Endometrial microvascular endothelial cells (primary cell): ENCODE data around the gene CCDC9B. TPM values are rescaled to one million over a fixed set of nuclear protein-coding genes. Genes with fewer than 3 reads are reported as not detected.

Experiments
- in situ Hi-C: cut with HindIII; loops from 2 replicates; pipeline ENCODE4 v1.10.0; 2017; ENCODE audit warnings: low sequenced_read_pairs, low pct_unique_long_range_greater_than_20kb; ENCODE audit errors: inconsistent ontology term
- total RNA-seq: library from RNA; depleted of rRNA; stranded (reverse); fragments of >200 nt; gene quantifications from one replicate; pipeline ENCODE4 v1.2.3, GENCODE V29; 2015; ENCODE audit errors: inconsistent ontology term

Gene CCDC9B
- total RNA-seq, 1 donor from 2014 or later = 16.1 TPM

DNA sequence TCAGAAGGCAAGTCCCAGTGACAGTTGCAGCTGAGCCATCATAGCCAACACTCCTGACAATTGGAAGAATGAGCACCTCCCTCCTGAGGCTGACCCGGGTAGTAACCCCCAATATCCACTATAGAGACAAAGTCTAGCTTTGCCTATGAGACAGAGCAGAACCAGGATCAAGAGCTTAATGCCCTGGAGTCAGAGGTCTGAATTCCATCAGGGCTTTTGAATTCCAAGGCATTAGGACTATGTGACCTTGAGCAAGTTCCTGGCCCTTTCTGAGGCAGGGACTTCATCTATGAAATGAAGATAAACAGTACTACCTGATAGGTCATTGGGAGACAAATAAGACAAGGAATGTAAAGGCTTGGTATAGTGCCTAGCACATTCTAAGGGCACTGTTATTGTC is 20.3 kb downstream of the CCDC9B start:
- in situ Hi-C loops = no loop called here

DNA sequence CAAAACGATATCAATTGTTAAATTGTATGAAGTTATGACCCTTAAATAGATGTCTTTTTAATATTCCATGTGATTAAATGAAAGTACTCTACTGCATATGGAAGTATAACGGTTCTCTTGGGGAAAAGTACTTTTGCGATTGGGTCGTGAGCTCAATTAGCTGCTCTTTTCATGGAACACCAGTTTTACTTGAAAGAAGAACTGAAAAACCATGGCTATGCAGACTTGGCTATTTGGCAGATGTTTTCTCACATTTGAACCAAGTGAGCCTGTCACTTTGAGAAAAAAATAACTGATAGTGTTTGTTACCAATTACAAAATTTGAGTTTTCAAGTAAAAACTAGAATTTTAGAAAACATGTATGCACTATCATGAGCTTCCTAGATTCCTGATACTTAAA is 23.2 kb downstream of the CCDC9B start:
- in situ Hi-C loops = no loop called here

DNA sequence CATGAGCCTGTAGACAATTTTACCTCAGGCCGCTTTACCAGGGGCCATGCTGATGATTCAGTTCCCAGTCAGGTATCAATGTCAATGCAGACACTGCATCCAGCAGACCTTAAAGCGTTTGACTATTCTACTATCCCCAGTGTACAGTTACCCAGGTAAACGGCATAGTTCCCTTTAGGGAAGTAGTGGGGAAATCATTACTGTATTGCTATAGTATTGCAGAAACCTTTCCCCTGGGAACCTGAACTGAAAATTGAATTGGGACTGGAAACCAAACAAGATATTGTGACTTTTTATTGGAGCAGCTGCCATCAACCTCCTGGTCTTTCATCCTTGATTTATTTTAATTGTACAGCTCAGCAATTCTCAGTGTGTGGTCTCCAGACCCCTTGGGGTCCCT is 23.8 kb downstream of the CCDC9B start:
- in situ Hi-C loops = no loop called here

DNA sequence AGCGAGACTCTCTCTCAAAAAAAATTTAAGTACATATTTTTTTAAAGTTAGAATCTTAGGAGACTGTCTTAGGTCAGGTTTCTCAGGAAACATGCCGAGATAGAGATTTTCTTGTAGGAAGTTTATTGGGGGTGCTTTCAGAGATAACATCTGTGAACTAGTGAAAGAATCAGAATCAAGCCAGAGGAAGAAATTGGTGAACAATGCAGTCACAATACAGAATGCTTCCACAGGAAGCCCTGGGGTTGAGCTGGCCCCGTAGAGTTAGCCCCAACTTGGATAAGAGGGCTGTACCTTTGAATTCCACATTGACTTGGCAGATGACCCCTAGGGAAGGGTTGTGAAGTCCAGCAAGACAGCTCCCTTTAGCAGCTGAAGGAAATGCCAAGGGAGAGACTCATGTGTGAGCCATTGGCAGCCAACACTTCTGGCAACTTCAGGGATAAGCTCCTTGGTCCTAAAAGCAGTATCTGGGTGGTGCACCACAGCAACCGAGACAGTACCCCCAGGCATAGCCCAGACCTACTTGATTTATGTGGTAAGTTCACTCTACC is 25.9 kb downstream of the CCDC9B start:
- in situ Hi-C loops = no loop called here

DNA sequence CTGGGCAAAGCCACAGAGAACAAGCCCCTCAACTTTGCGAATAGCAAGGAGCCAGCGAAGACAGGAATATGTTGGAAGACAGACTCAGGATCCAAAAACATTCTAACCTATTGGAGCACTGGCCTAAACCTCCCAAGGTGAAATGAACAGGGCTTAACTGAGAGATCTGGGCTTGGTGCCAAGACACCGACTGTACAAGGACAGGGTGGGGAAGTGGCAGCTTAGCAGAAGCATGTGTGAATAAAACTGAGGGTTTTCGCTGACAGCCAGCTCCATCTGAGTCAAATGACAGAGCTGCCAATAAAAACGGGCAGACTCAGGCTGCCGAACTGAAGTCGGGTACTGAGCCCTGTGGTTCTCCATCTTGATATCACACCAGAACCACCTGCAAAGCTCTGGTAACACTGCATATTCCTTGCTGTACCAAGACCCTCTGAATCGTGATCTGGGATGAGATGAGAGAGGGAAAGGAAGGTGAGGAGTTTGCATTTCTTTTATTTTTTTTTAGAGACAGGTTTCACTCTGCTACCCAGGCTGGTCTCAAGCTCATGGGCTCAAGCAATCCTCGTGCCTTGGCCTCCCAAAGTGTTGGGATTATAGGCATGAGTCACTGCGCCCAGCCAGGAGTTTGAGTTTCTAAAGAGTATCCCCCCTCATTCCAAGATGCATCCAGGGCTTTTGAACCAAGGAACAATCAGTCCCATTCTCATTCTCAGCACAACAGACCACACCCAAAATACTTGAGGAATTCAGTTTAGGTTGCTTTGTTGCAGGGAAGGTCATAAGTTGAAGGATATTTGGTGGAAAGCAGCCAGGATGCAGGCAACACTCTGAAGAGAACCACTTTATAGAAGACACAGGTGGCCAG is 27.0 kb downstream of the CCDC9B start:
- in situ Hi-C loops = no loop called here

DNA sequence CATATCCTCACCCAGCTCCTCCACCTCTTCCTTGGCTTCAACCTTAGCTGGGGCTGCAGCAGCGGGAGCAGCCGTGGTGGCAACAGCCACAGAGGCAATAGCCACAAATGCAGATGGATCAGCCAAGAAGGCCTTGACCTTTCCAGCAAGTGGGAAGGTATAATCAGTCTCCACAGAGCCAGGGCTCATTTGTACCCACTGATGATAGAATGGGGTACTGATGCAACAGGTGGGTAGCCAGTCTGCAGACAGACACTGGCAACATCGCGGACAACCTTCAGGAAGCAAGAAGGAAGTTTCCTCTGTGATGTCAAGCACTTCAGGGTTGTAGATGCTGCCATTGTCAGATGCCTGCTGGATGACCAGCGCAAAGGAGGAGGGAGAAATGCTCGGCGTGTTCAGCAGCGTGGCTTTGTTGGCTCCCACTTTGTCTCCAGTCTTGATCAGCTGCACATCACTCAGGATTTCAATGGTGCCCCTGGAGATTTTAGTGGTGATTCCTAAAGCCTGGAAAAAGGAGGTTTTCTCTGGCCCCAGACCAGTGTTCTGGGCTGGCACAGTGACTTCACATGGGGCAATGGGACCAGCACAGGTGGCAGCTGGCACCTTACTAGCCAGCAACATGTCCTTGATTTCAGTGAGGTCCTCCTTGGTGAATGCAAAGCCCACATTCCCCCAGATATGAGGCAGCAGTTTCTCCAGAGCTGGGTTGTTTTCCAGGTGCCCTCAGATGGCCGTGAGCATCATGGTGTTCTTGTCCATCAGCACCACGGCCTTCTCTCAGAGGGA is 28.2 kb downstream of the CCDC9B start:
- in situ Hi-C loops = no loop called here

DNA sequence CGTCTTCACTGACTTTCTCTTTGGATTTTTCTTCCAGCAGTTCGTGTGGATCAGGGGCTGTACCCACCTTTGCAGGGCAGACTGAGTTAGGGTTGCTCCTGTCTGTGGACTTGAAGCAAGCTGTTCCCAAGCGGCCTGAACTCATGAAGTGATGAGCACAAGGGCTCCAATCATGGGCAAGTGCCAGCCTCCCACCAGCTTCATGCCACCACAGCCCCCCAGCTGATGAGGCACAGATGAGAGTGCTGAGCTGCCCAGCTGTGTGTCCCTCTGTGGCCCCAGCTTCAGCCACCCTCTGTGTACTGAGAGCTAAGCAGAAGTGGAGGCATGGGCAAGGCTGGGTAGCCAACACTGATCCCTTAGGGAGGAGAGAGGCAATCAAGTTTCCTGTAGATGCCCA is 29.7 kb downstream of the CCDC9B start:
- in situ Hi-C loops = no loop called here

DNA sequence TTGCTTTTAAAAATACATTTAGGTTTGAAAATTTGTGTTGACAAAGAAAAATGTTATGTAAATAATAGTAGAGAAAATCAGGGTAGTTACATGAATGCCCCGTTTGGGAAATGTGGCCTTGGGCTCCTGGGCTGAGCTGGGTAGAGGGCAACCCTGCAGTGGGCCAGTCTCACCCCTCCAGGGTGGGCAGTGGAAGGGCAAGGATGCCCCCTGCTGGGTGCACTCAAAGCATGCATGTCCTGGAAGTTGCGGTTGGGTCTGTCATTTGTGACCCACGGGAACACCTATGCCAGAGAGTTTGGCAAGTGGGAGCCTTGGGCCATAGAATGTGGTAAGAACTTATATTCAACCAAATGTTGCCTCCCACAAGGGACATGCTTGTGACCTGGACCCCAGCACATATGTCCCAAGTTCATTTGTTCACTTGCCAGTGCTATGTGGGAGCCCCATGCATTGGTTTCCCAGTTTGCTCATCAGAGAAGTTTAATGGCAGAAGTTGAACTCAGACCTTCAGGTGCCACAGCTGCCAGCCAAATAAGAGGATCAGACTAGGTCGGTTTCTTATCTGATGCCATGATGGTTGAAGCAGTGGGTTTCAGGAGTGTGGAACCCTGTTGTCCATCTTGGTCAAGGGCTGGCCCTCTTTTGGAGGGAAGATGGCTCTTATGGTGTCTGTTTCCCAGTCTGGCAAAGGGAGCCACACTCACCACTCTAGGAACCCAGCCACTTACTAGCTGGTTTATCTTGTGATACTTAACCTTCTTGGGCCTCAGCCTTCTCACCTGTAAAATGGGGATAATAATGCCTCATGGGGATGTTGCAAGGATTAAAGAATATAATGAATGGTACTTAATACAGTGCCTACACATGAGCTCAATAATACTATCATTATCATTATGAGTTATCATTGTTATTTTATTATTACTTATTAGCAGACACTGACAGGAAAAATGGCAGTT is 30.5 kb downstream of the CCDC9B start:
- in situ Hi-C loops = no loop called here

DNA sequence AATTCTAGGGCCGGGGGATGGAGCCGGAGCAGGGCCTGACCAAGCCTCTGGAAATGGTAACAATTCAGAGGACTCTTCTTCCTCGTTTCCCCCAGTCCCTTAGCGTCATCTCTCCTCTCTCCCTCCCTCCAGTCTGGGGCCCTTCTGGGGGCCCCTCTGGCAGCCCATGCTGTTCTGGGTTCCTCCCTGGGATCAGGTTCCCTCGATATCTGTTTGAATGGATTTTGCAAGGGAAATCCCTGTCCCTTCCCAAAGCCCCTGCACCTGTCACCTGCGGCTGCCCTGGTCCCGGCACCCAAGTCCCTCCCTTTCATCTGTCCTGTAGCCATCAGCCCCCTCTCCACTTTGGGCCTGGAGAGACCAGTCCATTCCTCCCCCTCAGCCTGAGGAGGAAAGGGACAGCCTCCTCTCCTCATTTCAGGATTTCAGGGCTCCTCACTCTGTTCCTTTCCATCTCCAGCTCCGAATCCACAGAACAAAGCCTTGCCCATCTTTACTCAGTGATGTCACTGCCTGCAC is 31.3 kb downstream of the CCDC9B start:
- in situ Hi-C loops = no loop called here

DNA sequence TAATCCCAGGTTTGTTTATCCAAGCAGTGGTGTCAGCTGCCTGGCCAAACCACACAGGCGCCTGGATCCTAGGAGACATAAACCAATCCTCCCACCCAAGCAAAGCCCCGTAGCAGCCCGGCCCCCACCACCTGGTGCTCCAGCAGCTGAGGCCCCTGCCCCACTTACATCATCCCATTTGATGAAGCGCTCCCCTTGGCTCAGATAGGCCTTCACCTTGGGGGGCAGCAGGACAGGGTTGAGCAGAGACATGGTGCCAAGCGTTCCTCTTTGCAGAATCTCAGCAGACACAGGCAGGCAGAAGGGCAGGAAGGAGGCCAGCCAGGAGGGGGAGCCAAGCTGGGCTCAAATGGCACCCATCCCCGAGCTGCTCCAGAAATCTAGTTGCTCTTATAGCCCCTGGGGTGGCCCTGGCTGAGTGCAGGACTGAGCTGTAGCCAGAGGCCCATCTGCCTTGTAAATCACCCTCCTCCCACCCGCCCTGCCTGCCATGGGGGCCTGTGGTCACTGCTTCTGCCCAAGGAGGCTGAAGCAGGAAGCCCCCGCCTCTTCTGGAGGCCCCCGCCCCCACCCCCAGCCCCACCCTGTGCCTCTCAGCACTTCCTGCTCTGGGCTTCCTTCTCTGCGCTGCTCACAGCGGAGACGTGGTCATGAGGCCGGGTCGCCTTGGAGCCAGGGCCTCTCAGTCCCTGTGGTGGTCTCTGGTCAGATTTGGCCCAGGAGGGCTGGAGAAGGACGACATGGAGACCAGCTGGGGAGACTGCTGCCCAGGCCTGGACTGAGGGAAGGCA is 33.1 kb downstream of the CCDC9B start, which contains the start of gene PLCB2:
PLCB2 (minus strand) TSS at position 515 of the 791 bp plus-strand sequence; CDS start at position 252, 263 bp downstream.
- in situ Hi-C loops = no loop called here

DNA sequence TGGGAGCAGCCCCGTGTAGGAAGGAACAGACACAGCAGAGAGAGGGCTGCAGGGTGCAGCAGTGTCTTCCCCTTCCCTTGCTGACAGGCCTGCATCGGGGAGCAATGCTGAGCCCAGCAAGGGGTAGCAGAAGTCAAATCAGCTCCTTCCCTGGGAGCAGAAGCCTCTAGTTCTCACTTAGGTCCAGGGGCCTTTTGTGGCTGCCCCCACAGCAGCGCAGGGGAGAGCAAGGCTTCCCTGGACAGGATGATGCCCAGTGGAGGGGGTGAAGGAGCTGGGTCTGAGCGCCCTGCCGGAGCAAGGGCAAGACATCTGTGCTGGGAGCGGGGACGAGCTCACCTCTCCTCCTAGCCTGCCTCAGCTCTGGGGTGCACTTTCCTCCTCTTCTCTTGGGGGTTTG is 33.8 kb downstream of the CCDC9B start:
- in situ Hi-C loops = no loop called here

DNA sequence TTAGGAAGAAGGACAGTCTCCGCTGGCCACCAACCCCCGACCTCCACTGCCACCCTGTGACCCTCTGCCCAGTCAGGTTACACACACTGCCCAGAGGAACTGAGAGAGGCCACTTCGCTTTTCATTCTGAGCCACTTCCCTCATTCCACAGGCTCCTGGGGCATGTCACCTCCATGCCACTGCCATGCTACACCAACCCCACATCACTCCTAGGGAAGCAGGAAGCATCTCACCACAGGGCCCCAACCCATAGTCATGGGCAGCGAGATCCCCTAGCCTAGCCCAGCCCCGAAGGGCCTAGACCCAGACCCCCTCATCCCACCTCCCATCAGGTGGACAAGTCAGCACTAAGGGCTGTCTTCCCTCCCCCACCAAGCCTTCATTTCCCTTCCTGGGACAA is 34.4 kb downstream of the CCDC9B start:
- in situ Hi-C loops = no loop called here

DNA sequence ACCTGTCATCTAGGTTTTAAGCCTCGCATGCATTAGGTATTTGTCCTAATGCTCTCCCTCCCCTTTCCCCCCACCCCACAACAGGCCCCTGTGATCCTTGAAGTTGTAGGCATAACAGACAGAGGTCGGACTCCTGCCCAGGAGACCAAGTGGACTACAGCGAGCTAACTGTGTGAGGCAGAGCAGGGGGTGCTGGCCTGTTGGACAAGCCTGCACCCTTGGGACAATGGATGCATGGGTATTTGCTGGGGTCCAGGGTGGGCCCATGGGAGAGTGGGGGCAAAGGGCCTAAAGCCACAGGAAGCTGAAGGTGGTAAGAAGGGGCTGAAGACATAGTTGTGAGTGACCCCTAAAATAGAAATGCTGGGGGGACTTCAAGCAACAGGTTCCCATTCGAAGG is 35.5 kb downstream of the CCDC9B start:
- in situ Hi-C loops = no loop called here

DNA sequence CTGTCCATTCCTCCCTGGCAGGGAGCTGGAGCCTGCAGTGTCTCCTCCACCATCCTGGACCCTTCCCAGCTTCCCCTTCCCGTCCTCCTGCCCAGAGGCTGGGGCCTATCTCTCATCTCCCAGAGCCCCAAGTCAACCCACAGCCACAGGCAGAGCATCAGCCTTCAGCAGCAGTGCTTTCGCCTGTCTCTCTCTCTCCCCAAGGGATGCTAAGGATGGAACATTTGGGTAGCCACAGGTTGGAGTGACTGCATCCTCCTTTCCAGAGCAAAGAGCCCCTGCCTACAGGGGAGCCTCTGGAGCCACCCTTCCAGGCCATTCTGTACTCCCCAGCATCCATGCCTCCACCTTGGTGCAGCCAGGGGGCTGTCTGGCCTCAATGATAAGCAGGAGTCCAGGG is 37.2 kb downstream of the CCDC9B start:
- in situ Hi-C loops = no loop called here

DNA sequence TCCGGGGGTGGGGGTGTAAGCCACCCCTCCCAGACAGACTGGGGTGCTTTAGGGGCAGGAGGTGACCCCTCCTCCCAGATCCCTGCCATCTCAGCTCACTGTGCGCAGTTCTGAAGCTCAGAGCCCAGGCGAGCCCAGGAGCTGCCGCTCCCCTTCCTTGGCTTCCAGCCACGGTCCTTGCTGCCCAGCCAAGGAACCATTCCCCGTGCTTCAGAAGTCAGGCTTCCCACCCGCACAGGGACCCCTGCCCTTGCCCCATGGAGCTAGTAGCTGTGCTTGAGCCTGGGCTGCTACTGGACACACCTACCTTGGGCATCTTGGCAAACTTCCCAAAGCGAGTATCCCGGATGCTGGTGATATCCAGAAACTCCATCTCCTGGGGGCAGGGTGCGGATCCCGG is 37.8 kb downstream of the CCDC9B start:
- in situ Hi-C loops = no loop called here

DNA sequence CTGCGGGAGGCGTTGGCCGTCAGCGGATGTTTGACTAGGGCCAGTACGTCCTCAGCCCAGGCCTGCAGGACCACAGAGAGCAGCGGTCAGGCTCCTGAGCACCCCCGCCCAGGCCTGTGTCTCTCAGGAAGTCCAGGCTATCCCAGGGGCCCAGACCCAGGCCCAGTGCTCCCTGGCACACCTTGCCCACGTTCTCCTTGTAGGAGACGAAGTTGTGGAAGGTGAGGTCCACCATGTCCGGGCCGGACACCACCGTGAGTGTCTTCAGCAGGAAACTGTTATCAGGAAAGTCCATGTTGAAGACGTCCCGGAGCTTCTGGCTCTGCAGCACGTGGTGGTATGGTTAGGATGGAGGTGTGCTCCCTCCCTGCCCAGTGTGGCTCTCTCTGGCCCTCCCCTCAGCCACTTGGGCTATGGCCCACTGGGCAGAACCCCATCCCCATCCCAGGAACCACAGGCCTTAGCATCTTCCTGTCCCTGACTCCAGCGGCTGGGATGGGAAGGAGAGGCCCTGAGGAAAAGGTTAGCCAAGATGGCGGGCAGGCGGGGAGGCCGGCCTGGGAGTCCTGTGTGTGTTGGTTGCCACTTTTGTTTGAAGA is 38.4 kb downstream of the CCDC9B start:
- in situ Hi-C loops = no loop called here

DNA sequence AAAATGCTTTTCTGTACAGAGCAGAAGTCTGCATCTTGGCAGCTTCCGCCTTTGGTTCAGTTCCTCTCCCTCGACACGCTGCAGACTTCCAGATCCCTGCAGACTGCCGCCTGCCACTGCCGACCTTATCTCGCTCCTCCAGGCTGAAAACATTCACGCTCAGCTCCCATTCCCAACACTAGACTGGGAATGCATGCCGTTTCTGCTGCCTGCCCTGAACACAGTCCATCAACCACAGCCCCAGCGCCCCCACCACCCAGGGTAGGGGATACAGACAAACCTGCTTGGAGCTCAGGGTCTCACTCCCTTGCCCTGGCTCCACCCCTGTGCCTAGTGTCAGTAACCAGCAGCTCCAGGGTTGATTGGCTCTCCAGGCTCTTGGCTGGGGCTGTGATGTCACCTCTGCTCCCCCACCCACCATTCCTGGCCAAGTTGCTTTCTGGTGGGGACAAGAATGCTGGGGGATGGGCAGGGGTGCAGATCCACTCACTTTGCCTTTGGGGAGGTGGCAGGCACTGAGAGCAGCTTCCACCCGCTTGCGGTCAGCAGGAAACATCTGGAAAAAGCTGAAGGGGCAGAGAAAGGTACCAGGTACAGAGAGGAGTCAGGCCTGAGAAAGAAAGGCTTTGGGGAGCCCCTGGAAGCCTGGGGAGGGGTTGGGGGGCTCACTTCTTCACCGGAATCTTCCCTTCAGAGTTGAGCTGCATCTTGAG is 39.1 kb downstream of the CCDC9B start:
- in situ Hi-C loops = no loop called here
